C4-2B (cell line): Measurements from ENCODE around the gene TGM1.

ENCODE experiments used
- CTCF ChIP-seq: fragments of 450-650 bp; conservative IDR thresholded peaks from 2 replicates; pipeline ENCODE4 v1.5.1; 2017; ENCODE audit warnings: mild to moderate bottlenecking
- ZFX ChIP-seq: fragments of 450-650 bp; IDR thresholded peaks from 2 replicates; pipeline ENCODE4 v1.6.1; 2017

DNA sequence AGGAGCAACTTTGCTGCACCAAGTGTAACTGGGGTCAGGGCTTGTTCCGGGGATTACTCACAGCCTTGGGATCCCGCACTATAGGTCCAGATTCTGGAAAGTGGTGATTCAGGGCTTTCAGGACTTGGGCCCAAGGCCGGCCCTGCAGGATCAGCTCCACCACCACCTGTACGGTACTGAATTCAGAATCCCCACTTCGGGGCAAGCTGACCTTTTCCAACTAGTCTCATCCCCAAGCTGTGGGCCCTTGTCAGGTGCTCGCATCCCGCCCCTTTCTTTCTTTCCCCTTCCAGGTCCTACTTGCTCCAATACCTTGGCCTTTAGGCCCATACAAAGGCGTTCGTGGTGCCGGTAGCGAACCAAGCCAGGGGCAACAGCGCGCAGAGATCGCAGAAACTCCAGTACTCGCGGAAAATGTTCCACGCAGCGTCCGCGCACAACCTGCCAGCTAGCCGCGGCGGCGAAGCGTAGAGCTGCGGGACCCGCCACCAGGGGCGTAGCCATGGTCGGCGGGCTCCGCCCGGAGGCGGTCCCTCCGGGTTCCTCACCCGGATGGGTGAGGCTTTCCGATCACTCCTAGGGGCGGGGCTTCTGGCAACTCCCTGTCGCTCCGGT lies 21.0 kb downstream of the TGM1 start:
- TF ChIP-seq CTCF, result no peak
- no peak for TF ChIP-seq ZFX
